Endothelial cell of umbilical vein (primary cell): ENCODE data around the gene THEM4. TPM values are rescaled to one million over a fixed set of nuclear protein-coding genes. Genes with fewer than 3 reads are reported as not detected.

Experiments used
- BruUV-seq: library from RNA; stranded (reverse); fragments of 400-500 nt; replicated peaks from 2 replicates; lab custom pipeline; 2021; lab: Mats Ljungman, UMichigan
- CTCF ChIA-PET: fragments of 300-600, 350-600 bp; sonication (Branson Sonifier 250); formaldehyde crosslinking; loops from one replicate; lab custom pipeline; 2021; ENCODE audit warnings: antibody characterized with exemption, inconsistent platforms; lab: Charles Lee
- POLR2A ChIA-PET: fragments of 300-600, 350-600 bp; sonication (Branson Sonifier 250); formaldehyde crosslinking; loops from one replicate; lab custom pipeline; 2021; ENCODE audit warnings: antibody characterized with exemption, inconsistent platforms; lab: Charles Lee
- DNase-seq: peaks from one replicate; pipeline ENCODE4 v3.0.0-alpha.2; 2011; ENCODE audit warnings: low read depth, low spot score
- FAIRE-seq: peaks from 2 replicates; lab custom pipeline; 2011; peaks lifted over from hg19 to GRCh38; lab: Jason Lieb, UNC
- H2AFZ ChIP-seq: 2 replicates; pipeline ENCODE4 v1.6.0; 2012; ENCODE audit warnings: low read depth, low read length, control low read depth, inconsistent platforms
- H3K27ac ChIP-seq: 2 replicates; pipeline ENCODE4 v1.5.1; 2011; ENCODE audit warnings: low read depth, mild to moderate bottlenecking, control low read depth, low read length, moderate library complexity; ENCODE audit not compliant: insufficient read depth
- H3K27me3 ChIP-seq, 2 experiments: 2 replicates each; pipeline versions ENCODE4 v1.6.0 to v1.6.1; 2011; ENCODE audit warnings: low read length in 2 of 2, mixed read lengths in 1 of 2; ENCODE audit not compliant: control insufficient read depth in 2 of 2, insufficient read depth in 2 of 2
- H3K36me3 ChIP-seq, 2 experiments: 2 replicates in 1 of 2; 3 replicates in 1 of 2; pipeline ENCODE4 v1.5.1; 2011; ENCODE audit warnings: low read length in 2 of 2, mild to moderate bottlenecking in 1 of 2, moderate library complexity in 1 of 2; ENCODE audit not compliant: control insufficient read depth in 2 of 2, insufficient read depth in 2 of 2; ENCODE audit errors: extremely low read depth in 1 of 2
- H3K4me1 ChIP-seq: 3 replicates; pipeline ENCODE4 v1.5.1; 2011; ENCODE audit warnings: mild to moderate bottlenecking, low read length; ENCODE audit not compliant: control insufficient read depth, insufficient read depth; ENCODE audit errors: extremely low read depth
- H3K4me2 ChIP-seq: 2 replicates; pipeline ENCODE4 v1.6.1; 2011; ENCODE audit warnings: low read length, control low read depth, mixed read lengths; ENCODE audit not compliant: insufficient read depth
- H3K4me3 ChIP-seq, 3 experiments: fragments of 200-600 bp in 1 of 3; sonication (generic), shearing (Covaris generic) in 1 of 3; replicated peaks in 1 of 3; 2 replicates each; pipeline ENCODE4 v1.5.1; 2011 to 2016; ENCODE audit warnings: control low read depth in 3 of 3, low read length in 3 of 3, mild to moderate bottlenecking in 2 of 3, inconsistent platforms in 1 of 3, low read depth in 1 of 3, moderate library complexity in 1 of 3; ENCODE audit not compliant: insufficient read depth in 1 of 3
- H3K79me2 ChIP-seq: 2 replicates; pipeline ENCODE4 v1.6.0; 2012; ENCODE audit warnings: low read length, inconsistent platforms; ENCODE audit not compliant: control insufficient read depth, insufficient read depth
- H3K9ac ChIP-seq: replicated peaks from 2 replicates; pipeline ENCODE3; 2011; ENCODE audit warnings: low read length, control low read depth; ENCODE audit not compliant: insufficient read depth; ENCODE audit errors: extremely low read depth
- H3K9me1 ChIP-seq: replicated peaks from 3 replicates; pipeline ENCODE4 v1.6.0; 2011; ENCODE audit warnings: mild to moderate bottlenecking, low read length; ENCODE audit not compliant: control insufficient read depth, insufficient read depth; ENCODE audit errors: extremely low read depth
- H3K9me3 ChIP-seq: replicated peaks from 2 replicates; pipeline ENCODE4 v1.5.1; 2012; ENCODE audit warnings: low read length, inconsistent platforms; ENCODE audit not compliant: control insufficient read depth, insufficient read depth
- H4K20me1 ChIP-seq: replicated peaks from 2 replicates; pipeline ENCODE3; 2011; ENCODE audit warnings: mild to moderate bottlenecking, low read length; ENCODE audit not compliant: control insufficient read depth, insufficient read depth; ENCODE audit errors: extremely low read depth
- EZH2 ChIP-seq: IDR thresholded peaks from 2 replicates; pipeline ENCODE4 v1.6.1; 2012; ENCODE audit warnings: borderline replicate concordance, low read depth, mild to moderate bottlenecking, moderate library complexity, low read length, inconsistent platforms; ENCODE audit not compliant: severe bottlenecking
- FOS ChIP-seq: IDR thresholded peaks from 2 replicates; pipeline ENCODE4 v1.6.1; 2011; ENCODE audit warnings: mild to moderate bottlenecking, low read length, moderate library complexity, borderline replicate concordance; ENCODE audit not compliant: insufficient read depth
- GATA2 ChIP-seq: IDR thresholded peaks from 2 replicates; pipeline ENCODE4 v1.7.0; 2011; ENCODE audit warnings: low read depth, mild to moderate bottlenecking, moderate library complexity, mixed read lengths, low read length; ENCODE audit not compliant: insufficient read length, insufficient read depth
- JUN ChIP-seq: IDR thresholded peaks from 2 replicates; pipeline ENCODE4 v1.6.1; 2011; ENCODE audit warnings: borderline replicate concordance, low read depth; ENCODE audit not compliant: insufficient read length, insufficient read depth
- MYC ChIP-seq: IDR thresholded peaks from one replicate; pipeline ENCODE4 v1.6.1; 2011; ENCODE audit warnings: mild to moderate bottlenecking, low read depth, low read length
- POLR2A ChIP-seq: IDR thresholded peaks from 2 replicates; pipeline ENCODE4 v1.6.1; 2012; ENCODE audit warnings: low read depth, mild to moderate bottlenecking, control low read depth, low read length
- POLR2AphosphoS5 ChIP-seq: IDR thresholded peaks from 2 replicates; pipeline ENCODE4 v1.6.1; 2012; ENCODE audit warnings: low read depth, mild to moderate bottlenecking, control low read depth, low read length, moderate library complexity; ENCODE audit not compliant: insufficient read depth
- dilution Hi-C: fragments of 300-500 bp; cut with MboI; formaldehyde crosslinking; loops from one replicate; pipeline ENCODE4 v1.15.0; 2019; ENCODE audit warnings: low sequenced_read_pairs; ENCODE audit not compliant: extremely low pct_ligation_motif_present
- intact Hi-C: fragments of 100-400 bp; cut with micrococcal nuclease; formaldehyde crosslinking; loops from one replicate; pipeline ENCODE4 v1.10.0; 2022
- polyA plus RNA-seq, 4 experiments: library from polyadenylated mRNA; depleted of rRNA in 3 of 4; stranded (reverse) in 3 of 4; unstranded in 1 of 4; fragments of >200 nt; gene quantifications; 2 replicates each; pipeline versions ENCODE4 v1.2.1 to v1.2.3, GENCODE V29; 2011 to 2012; ENCODE audit warnings: missing spikeins in 1 of 4
- total RNA-seq: library from RNA; stranded (reverse); gene quantifications from 2 replicates; pipeline ENCODE4 v1.2.3, GENCODE V29; 2021
- TF ChIP-seq, protein P1 (sequence below): IDR thresholded peaks from 2 replicates; pipeline ENCODE4 v1.6.1; 2011; ENCODE audit not compliant: insufficient read depth, insufficient read length
- TF ChIP-seq, protein P2 (sequence below), 2 donors: IDR thresholded peaks; 1 replicate in 1 of 2; 2 replicates in 1 of 2; pipeline ENCODE4 v1.5.1; 2011; ENCODE audit warnings: low read length in 2 of 2, mild to moderate bottlenecking in 2 of 2, moderate library complexity in 2 of 2, control low read depth in 1 of 2, inconsistent platforms in 1 of 2, low read depth in 1 of 2; ENCODE audit not compliant: insufficient read depth in 1 of 2; ENCODE audit errors: extremely low read depth in 1 of 2

THEM4 gene
- total and polyA plus RNA-seq, 2 donors (not counting 3 experiments of a cell fraction or from before 2014, with no cell fraction given): 22.3 to 24.9 TPM

DNA sequence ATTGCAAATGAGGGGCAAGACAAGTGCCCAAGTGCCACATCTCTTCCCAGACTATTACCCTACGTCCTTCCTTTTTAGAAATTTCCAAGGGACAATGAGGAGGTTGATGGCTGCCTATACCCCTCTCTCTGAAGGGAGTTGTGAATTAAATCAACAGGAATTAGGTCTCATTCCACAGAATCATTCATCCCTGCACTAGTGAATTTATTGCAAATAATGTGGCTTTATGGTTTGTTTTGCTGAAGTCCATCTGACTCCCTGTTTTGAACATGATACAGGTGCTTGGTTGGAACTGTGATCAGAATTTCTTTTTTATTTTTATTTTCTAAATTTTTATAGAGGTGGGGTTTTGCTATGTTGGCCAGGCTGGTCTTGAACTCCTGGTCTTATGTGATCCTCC, 34.3 kb upstream of the THEM4 start:
- no peaks in the 10 kb centered on the region for H3K27me3 ChIP-seq
- no peak overlapping the region for H3K27ac ChIP-seq
- no peak overlapping the region for H2AFZ ChIP-seq
- DNase-seq (no peak), FAIRE-seq (no peak)
- H3K79me2 ChIP-seq: no peaks in the 10 kb centered on the region
- TF ChIP-seq JUN (no peak), MYC (no peak), POLR2AphosphoS5 (no peak), GATA2 (no peak), POLR2A (no peak), FOS (no peak), EZH2 (no peak)
- TF ChIP-seq, protein P1, sequence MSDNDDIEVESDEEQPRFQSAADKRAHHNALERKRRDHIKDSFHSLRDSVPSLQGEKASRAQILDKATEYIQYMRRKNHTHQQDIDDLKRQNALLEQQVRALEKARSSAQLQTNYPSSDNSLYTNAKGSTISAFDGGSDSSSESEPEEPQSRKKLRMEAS: no peak
- TF ChIP-seq, protein P2, sequence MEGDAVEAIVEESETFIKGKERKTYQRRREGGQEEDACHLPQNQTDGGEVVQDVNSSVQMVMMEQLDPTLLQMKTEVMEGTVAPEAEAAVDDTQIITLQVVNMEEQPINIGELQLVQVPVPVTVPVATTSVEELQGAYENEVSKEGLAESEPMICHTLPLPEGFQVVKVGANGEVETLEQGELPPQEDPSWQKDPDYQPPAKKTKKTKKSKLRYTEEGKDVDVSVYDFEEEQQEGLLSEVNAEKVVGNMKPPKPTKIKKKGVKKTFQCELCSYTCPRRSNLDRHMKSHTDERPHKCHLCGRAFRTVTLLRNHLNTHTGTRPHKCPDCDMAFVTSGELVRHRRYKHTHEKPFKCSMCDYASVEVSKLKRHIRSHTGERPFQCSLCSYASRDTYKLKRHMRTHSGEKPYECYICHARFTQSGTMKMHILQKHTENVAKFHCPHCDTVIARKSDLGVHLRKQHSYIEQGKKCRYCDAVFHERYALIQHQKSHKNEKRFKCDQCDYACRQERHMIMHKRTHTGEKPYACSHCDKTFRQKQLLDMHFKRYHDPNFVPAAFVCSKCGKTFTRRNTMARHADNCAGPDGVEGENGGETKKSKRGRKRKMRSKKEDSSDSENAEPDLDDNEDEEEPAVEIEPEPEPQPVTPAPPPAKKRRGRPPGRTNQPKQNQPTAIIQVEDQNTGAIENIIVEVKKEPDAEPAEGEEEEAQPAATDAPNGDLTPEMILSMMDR (IDR thresholded peaks at IDR 0.05; ENCODE audit: extremely low read depth in 1 of 2, insufficient read depth in 1 of 2, low read depth in 1 of 2, low read length in 2 of 2): no peak
- no peaks in the 10 kb centered on the region for H4K20me1 ChIP-seq
- dilution Hi-C loops: no loop called here
- no peaks in the 10 kb centered on the region for H3K36me3 ChIP-seq
- intact Hi-C loops: no loop called here
- ChIA-PET CTCF (no interaction called here), POLR2A (no interaction called here)
- H3K9me3 ChIP-seq: no peaks in the 10 kb centered on the region
- no peaks in the 10 kb centered on the region for H3K9me1 ChIP-seq
- H3K9ac ChIP-seq: no peak overlapping the region
- H3K4me1 ChIP-seq: peaks cover 19% of the 10 kb centered on the region
- BruUV-seq: no TSS peak
- H3K4me3 ChIP-seq: no peak overlapping the region
- no peak overlapping the region for H3K4me2 ChIP-seq
